Measurements from ENCODE around the gene A3GALT2. TPM values are rescaled to one million over a fixed set of nuclear protein-coding genes. Genes with fewer than 3 reads are reported as not detected.

The A3GALT2 gene
- total and polyA plus RNA-seq, 9 donors: not detected

DNA sequence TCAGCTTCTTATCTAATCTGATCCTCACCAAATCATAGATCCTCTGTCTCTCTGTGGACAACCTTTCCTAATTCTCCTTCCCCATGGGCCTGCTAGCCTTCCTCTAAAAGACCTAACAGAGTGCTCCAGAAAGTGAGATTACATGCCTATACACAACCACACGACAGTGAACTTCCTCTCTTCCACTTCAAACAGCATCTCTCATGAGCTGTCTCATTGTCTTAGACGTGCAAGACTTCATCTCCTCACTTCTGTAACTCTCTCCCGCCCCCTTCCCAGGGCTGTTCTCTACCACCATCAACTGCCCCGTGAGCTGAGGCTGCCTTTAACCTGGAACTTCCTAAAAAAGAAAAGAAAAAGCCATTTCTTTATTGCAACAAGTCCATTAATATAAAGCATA is 14.1 kb upstream of the A3GALT2 start:
- no peak overlapping the region for H3K4me3 ChIP-seq
- WGBS, 3 donors: 39 to 48% (median 44%) methylated on average over 4 of the region's 4 CpGs
- peaks cover 27% of the 10 kb centered on the region for H3K4me1 ChIP-seq (ENCODE audit: insufficient read depth)
- TF ChIP-seq EP300 (IDR thresholded peaks at IDR 0.05) (no peak), POLR2A (IDR thresholded peaks at IDR 0.05) (no peak)
- TF ChIP-seq, protein P1, sequence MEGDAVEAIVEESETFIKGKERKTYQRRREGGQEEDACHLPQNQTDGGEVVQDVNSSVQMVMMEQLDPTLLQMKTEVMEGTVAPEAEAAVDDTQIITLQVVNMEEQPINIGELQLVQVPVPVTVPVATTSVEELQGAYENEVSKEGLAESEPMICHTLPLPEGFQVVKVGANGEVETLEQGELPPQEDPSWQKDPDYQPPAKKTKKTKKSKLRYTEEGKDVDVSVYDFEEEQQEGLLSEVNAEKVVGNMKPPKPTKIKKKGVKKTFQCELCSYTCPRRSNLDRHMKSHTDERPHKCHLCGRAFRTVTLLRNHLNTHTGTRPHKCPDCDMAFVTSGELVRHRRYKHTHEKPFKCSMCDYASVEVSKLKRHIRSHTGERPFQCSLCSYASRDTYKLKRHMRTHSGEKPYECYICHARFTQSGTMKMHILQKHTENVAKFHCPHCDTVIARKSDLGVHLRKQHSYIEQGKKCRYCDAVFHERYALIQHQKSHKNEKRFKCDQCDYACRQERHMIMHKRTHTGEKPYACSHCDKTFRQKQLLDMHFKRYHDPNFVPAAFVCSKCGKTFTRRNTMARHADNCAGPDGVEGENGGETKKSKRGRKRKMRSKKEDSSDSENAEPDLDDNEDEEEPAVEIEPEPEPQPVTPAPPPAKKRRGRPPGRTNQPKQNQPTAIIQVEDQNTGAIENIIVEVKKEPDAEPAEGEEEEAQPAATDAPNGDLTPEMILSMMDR (IDR thresholded peaks at IDR 0.05): no peak
- no peaks in the 10 kb centered on the region for H3K9me3 ChIP-seq
- intact Hi-C loops (cut with DNase I): no loop called here
- H3K27me3 ChIP-seq: no peaks in the 10 kb centered on the region
- H3K27ac ChIP-seq: no peak overlapping the region
- no peak for DNase-seq
- no peaks in the 10 kb centered on the region for H3K36me3 ChIP-seq

- peaks cover 21% of the 10 kb centered on the region for H3K4me1 ChIP-seq (ENCODE audit: insufficient read depth)
- 54 to 58% (median 57%) methylated on average over 17 of the region's 17 CpGs for WGBS, 3 donors
- no peak overlapping the region for H3K4me3 ChIP-seq
- DNase-seq: peak in 2 of 5 donors; percentile 56 to 77
- no peaks in the 10 kb centered on the region for H3K9me3 ChIP-seq
- TF ChIP-seq, protein P1 (IDR thresholded peaks at IDR 0.05): no peak
- no peak for TF ChIP-seq EP300 (IDR thresholded peaks at IDR 0.05)
- TF ChIP-seq POLR2A (IDR thresholded peaks at IDR 0.05): no peak
- no peaks in the 10 kb centered on the region for H3K27me3 ChIP-seq
- peak overlapping the region in 1 of 2 donors; percentile 17 for H3K27ac ChIP-seq
- H3K36me3 ChIP-seq: no peaks in the 10 kb centered on the region
- intact Hi-C loops (cut with DNase I): no loop called here
Observed at GRCh38 chr1:33334081-33334552, 13.2 kb upstream of the A3GALT2 start.

DNA sequence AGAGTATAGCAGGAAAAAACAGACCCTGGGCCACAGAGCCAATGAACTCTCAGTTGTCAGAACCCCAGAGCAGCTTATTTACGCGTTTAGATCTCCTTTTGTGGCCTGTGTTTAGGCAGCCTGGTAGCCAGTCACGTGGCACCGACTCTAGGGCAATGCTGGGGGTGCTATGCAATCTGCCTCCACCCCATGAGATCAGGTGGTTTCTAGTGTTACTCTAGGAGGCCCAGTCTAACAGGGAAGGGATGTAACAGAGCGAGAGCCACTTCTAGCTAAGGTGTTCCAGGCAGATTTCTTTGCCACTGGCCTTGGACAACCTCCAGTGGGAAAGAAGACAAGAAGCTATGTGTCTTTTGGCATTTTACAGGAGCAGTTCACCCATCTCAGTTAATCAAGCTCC is 12.0 kb upstream of the A3GALT2 start:
- H3K36me3 ChIP-seq: no peaks in the 10 kb centered on the region
- intact Hi-C loops (cut with DNase I): no loop called here
- H3K27ac ChIP-seq: no peak overlapping the region
- no peaks in the 10 kb centered on the region for H3K27me3 ChIP-seq
- no peaks in the 10 kb centered on the region for H3K9me3 ChIP-seq
- no peak overlapping the region for H3K4me3 ChIP-seq
- peaks cover 13% of the 10 kb centered on the region for H3K4me1 ChIP-seq (ENCODE audit: insufficient read depth)
- TF ChIP-seq, protein P1 (IDR thresholded peaks at IDR 0.05): no peak
- TF ChIP-seq EP300 (IDR thresholded peaks at IDR 0.05): no peak
- no peak for TF ChIP-seq POLR2A (IDR thresholded peaks at IDR 0.05)
- WGBS, 3 donors: 67 to 73% (median 68%) methylated on average over 5 of the region's 5 CpGs
- no peak for DNase-seq

DNA sequence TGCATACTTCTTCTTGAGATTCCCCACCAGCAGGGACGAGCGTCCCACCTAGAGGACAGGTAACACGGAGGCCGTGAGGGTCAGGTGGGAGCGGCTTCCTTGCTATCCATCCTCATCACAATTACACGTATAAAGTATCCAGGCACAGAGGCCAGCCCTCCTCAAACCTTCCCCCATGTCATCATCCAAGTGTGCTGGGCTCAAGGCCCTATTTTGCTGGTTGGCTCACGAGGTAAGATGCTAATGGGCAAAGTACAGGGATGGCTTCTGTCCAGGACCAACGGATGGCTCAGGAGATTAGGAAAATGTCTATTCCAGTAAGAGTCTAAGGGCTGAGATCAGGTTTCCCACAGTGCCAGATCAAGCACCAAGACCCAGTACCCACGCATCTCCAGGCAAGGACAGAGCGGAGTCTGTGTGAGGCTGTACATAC is 11.5 kb upstream of the A3GALT2 start:
- no peak overlapping the region for H3K4me3 ChIP-seq
- H3K9me3 ChIP-seq: no peaks in the 10 kb centered on the region
- no peaks in the 10 kb centered on the region for H3K27me3 ChIP-seq
- H3K36me3 ChIP-seq: no peaks in the 10 kb centered on the region
- no peak for TF ChIP-seq POLR2A (IDR thresholded peaks at IDR 0.05)
- TF ChIP-seq, protein P1 (IDR thresholded peaks at IDR 0.05): no peak
- no peak for TF ChIP-seq EP300 (IDR thresholded peaks at IDR 0.05)
- H3K4me1 ChIP-seq (ENCODE audit: insufficient read depth): peaks cover 15% of the 10 kb centered on the region
- no peak overlapping the region for H3K27ac ChIP-seq
- intact Hi-C loops (cut with DNase I): no loop called here
- WGBS, 3 donors: 71 to 74% (median 74%) methylated on average over 10 of the region's 10 CpGs
- no peak for DNase-seq

All from ovary (tissue), 9 donors.